ENCODE measurements around the gene TCEANC2.

The TCEANC2 gene

DNA sequence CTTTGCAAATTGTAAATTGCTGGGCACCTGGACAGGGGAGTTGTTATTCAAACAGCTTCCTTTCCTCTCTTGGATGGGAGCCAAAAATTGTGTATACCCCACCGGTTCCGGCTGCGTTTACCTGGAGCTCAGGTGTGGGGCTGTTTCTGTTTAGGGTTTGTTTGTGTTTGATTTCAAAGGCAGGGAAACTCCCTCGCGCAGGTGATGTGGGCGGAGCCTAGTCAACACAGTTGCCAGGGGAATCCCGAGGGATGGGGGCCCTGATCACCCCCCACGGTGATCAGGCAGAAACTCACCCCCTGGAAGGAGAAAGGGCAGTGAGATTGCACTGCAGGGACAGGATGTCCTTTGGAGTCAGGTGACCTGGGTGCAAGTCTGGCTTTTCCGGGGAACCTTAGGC, 71.1 kb downstream of the TCEANC2 start:
- ChIA-PET POLR2A (no interaction called here), CTCF (interaction anchor here (0.7 to 8.3 kb wide), 12 partner anchors 7 to 381 kb away, joined by 3 to 94 read pairs (median 4); partner anchors contain the start of genes CYB5RL and MRPL37)
- H3K4me3 ChIP-seq (ENCODE audit: low read depth, low read length): no peak overlapping the region
- no peak for TF ChIP-seq CTCF (IDR thresholded peaks at IDR 0.05; ENCODE audit: insufficient read depth, low read length, missing control alignments)
- no peak for DNase-seq (ENCODE audit: low read depth, low spot score)

GRCh38 chr1:54124906-54125305, 71.5 kb downstream of the TCEANC2 start:
- ChIA-PET POLR2A (no interaction called here), CTCF (interaction anchor here (0.7 to 8.3 kb wide), 15 partner anchors 7 to 367 kb away, joined by 3 to 94 read pairs (median 4); partner anchors contain the start of genes CYB5RL and MRPL37)
- no peak for DNase-seq (ENCODE audit: low read depth, low spot score)
- TF ChIP-seq CTCF (IDR thresholded peaks at IDR 0.05; ENCODE audit: insufficient read depth, low read length, missing control alignments): no peak
- no peak overlapping the region for H3K4me3 ChIP-seq (ENCODE audit: low read depth, low read length)

DNA sequence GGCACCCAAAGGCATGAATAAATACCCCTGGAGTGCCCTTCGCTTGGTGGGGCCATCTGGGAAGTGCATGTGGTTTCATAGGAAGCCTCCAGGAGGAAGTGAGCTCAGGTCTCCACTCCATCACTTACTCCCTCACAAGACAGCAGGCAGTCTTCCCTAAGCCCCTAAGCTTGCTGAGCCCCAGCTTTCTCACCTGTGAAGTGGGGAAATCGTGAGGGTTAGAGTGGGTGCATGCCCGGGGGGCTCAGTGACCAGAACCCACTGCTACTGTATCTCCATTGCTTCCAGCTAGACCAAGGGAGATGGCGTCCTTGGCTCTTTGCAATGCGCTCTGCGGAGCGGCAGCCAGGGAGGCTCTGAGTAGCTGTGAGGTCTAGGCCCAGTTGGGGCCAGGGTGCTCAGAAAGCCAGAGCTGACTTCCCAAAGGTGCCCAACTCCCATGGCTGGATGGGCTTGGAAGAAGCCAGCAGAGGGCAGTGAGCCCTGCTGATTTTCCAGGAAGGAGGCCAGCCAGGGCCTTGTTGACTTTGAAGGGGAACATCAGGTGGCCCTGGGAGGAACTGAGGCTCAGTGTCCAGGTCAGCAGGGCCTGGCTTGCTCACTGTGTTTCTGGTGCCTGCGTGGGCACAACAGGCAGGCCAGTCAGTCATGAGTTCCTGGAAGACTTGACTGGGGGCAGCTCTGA, 72.1 kb downstream of the TCEANC2 start:
- ChIA-PET CTCF (interaction anchor here (0.7 to 8.3 kb wide), 18 partner anchors 6 to 374 kb away, joined by 3 to 94 read pairs (median 4); partner anchors contain the start of genes CYB5RL and MRPL37), POLR2A (interaction anchor here (1.3 kb wide), 1 partner anchor 11 kb away, joined by 3 read pairs; no protein-coding TSS in a partner anchor)
- H3K4me3 ChIP-seq (ENCODE audit: low read depth, low read length): no peak overlapping the region
- no peak for DNase-seq (ENCODE audit: low read depth, low spot score)
- TF ChIP-seq CTCF (IDR thresholded peaks at IDR 0.05; ENCODE audit: insufficient read depth, low read length, missing control alignments): peak; percentile 62

- no peak overlapping the region for H3K4me3 ChIP-seq (ENCODE audit: low read depth, low read length)
- TF ChIP-seq CTCF (IDR thresholded peaks at IDR 0.05; ENCODE audit: insufficient read depth, low read length, missing control alignments): no peak
- no peak for DNase-seq (ENCODE audit: low read depth, low spot score)
- CTCF ChIA-PET: interaction anchor here (1.1 to 8.3 kb wide), 9 partner anchors 9 to 373 kb away, joined by 4 to 94 read pairs (median 6); no protein-coding TSS in a partner anchor
- POLR2A ChIA-PET: interaction anchor here (1.3 kb wide), 1 partner anchor 10 kb away, joined by 3 read pairs; no protein-coding TSS in a partner anchor
These were observed 72.9 kb downstream of the TCEANC2 start for GRCh38 chr1:54126271-54126815.

DNA sequence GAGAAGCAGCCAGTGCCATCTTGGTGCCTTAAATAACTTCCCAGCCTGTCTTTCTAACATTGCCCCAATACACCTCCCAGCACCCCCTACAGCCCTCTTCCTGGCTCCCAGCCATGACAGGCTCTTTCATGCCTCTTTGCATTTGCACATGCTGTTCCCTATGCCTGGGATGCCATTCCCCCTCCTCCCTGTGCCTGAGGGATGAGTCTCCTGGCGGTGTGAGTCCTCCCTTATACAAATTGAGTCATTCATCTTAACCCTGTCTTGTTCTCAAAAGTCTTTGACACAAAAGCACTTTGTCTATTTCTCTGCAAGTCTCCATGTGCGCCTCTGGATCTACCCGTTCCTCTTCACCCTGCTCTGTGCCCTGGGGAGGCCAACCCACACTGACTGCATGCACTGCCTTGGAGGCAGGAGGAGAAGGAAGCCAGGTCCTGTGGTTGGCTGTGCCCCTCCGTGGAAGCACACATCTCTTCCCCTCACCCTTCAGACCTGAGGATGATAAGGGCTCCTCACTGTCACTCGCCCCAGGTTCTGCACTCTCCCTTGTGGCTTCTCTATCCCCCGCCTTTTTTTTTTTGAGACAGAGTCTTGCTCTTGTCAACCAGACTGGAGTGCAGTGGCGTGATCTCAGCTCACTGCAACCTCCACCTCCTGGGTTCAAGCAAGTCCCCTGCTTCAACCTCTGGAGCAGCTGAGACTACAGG, 74.3 kb downstream of the TCEANC2 start:
- ChIA-PET CTCF (interaction anchor here (0.8 to 8.3 kb wide), 3 partner anchors 9 to 10 kb away, joined by 3 to 94 read pairs (median 4); no protein-coding TSS in a partner anchor), POLR2A (no interaction called here)
- H3K4me3 ChIP-seq (ENCODE audit: low read depth, low read length): no peak overlapping the region
- no peak for DNase-seq (ENCODE audit: low read depth, low spot score)
- no peak for TF ChIP-seq CTCF (IDR thresholded peaks at IDR 0.05; ENCODE audit: insufficient read depth, low read length, missing control alignments)

DNA sequence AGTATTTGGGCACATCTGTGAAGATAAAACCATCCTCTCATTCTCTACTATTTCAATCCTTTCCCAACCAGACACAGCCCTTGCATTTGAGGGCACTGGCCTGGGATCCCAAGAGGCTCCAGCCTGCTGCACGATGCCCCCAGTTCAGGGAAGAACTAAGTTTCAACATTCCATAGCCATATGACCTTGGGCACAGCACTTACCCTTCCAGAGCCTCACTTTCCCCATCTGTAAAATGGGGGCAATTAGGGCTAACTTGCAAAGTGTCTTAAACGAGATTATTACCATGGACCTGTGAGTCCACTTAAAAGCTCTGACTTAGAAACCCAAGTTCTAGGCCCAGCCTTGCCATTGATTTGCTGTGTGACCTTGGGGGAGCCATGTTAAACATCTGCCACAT, 76.5 kb downstream of the TCEANC2 start:
- TF ChIP-seq CTCF (IDR thresholded peaks at IDR 0.05; ENCODE audit: insufficient read depth, low read length, missing control alignments): no peak
- DNase-seq (ENCODE audit: low read depth, low spot score): no peak
- ChIA-PET POLR2A (no interaction called here), CTCF (interaction anchor here (1.1 to 4.7 kb wide), 2 partner anchors 7 to 11 kb away, joined by 3 to 52 read pairs; no protein-coding TSS in a partner anchor)
- H3K4me3 ChIP-seq (ENCODE audit: low read depth, low read length): no peak overlapping the region
